HEK293 (cell line): ENCODE results near the gene PLAAT4.

Experiments used
- CTCF ChIA-PET: fragments of 350-600 bp; formaldehyde crosslinking; extraction: SDS; loops from one replicate; lab custom pipeline; 2021; ENCODE audit warnings: antibody characterized with exemption; lab: Yijun Ruan, JAX
- POLR2A ChIA-PET: fragments of 300-600 bp; formaldehyde crosslinking; extraction: SDS; loops from one replicate; lab custom pipeline; 2020; ENCODE audit warnings: antibody characterized with exemption, inconsistent platforms; lab: Yijun Ruan, JAX
- H3K27ac ChIP-seq: fragments of 200-500 bp; sonication (Bioruptor generic); 2 replicates; pipeline ENCODE4 v1.5.1; 2014; ENCODE audit warnings: low read depth, low read length, control low read depth, inconsistent platforms; ENCODE audit errors: extremely low read depth
- H3K36me3 ChIP-seq, 2 experiments: fragments of 200-500 bp in 1 of 2; sonication (Bioruptor generic) in 1 of 2; 1 replicate in 1 of 2; 2 replicates in 1 of 2; pipeline ENCODE4 v1.5.1; 2014 to 2017; ENCODE audit warnings: inconsistent platforms in 2 of 2, low read length in 2 of 2; ENCODE audit not compliant: control insufficient read depth in 2 of 2, insufficient read depth in 1 of 2
- H3K4me1 ChIP-seq: fragments of 200-500 bp; sonication (Bioruptor generic); 2 replicates; pipeline ENCODE4 v1.5.1; 2014; ENCODE audit warnings: mild to moderate bottlenecking, low read length, inconsistent platforms; ENCODE audit not compliant: control insufficient read depth, insufficient read depth
- H3K4me3 ChIP-seq: 2 replicates; pipeline ENCODE4 v1.5.1; 2011; ENCODE audit warnings: low read depth, mild to moderate bottlenecking, control low read depth, low read length, moderate library complexity
- H3K9me3 ChIP-seq: fragments of 200-500 bp; sonication (Bioruptor generic); 2 replicates; pipeline ENCODE4 v1.5.1; 2014; ENCODE audit warnings: low read depth, low read length, inconsistent platforms; ENCODE audit not compliant: control insufficient read depth, insufficient read depth
- EGR2 ChIP-seq: fragments of 450-650 bp; formaldehyde crosslinking; IDR thresholded peaks from 2 replicates; pipeline ENCODE4 v1.5.1; 2016; ENCODE audit warnings: low read depth, missing biosample characterization, missing genetic modification characterization
- GFI1B ChIP-seq: fragments of 450-650 bp; formaldehyde crosslinking; IDR thresholded peaks from 2 replicates; pipeline ENCODE4 v1.5.1; 2016; ENCODE audit warnings: missing biosample characterization, missing genetic modification characterization
- HOXC10 ChIP-seq: sonication (generic); formaldehyde crosslinking; IDR thresholded peaks from 2 replicates; pipeline ENCODE4 v1.8.1; 2023; ENCODE audit warnings: mild to moderate bottlenecking, missing genetic modification reagents
- KLF10 ChIP-seq: fragments of 450-650 bp; IDR thresholded peaks from 2 replicates; pipeline ENCODE4 v1.5.1; 2018; ENCODE audit warnings: missing biosample characterization, mild to moderate bottlenecking, missing genetic modification characterization
- KLF7 ChIP-seq: fragments of 450-650 bp; formaldehyde crosslinking; IDR thresholded peaks from 2 replicates; pipeline ENCODE4 v1.5.1; 2016; ENCODE audit warnings: missing biosample characterization, missing genetic modification characterization, borderline replicate concordance
- KLF8 ChIP-seq: fragments of 450-650 bp; formaldehyde crosslinking; IDR thresholded peaks from 2 replicates; pipeline ENCODE4 v1.5.1; 2016; ENCODE audit warnings: missing biosample characterization, missing genetic modification characterization
- MZF1 ChIP-seq: fragments of 450-650 bp; formaldehyde crosslinking; IDR thresholded peaks from 2 replicates; pipeline ENCODE4 v1.5.1; 2017; ENCODE audit warnings: missing biosample characterization, missing genetic modification characterization, borderline replicate concordance
- PRDM1 ChIP-seq: fragments of 450-650 bp; formaldehyde crosslinking; IDR thresholded peaks from 2 replicates; pipeline ENCODE4; 2016; ENCODE audit warnings: missing biosample characterization, missing genetic modification characterization
- SP2 ChIP-seq: fragments of 450-650 bp; formaldehyde crosslinking; IDR thresholded peaks from 2 replicates; pipeline ENCODE4 v1.5.1; 2016; ENCODE audit warnings: missing biosample characterization, missing genetic modification characterization
- SP7 ChIP-seq: fragments of 450-650 bp; formaldehyde crosslinking; IDR thresholded peaks from 2 replicates; pipeline ENCODE4 v1.5.1; 2016; ENCODE audit warnings: missing biosample characterization, missing genetic modification characterization
- ZBTB20 ChIP-seq: fragments of 450-650 bp; formaldehyde crosslinking; IDR thresholded peaks from 2 replicates; pipeline ENCODE4 v1.5.1; 2016; ENCODE audit warnings: missing biosample characterization, missing genetic modification characterization
- ZBTB7A ChIP-seq: fragments of 450-650 bp; formaldehyde crosslinking; IDR thresholded peaks from 2 replicates; pipeline ENCODE4 v1.5.1; 2016; ENCODE audit warnings: low read depth, missing biosample characterization, missing genetic modification characterization
- ZNF19 ChIP-seq: fragments of 450-650 bp; formaldehyde crosslinking; IDR thresholded peaks from 2 replicates; pipeline ENCODE4; 2016; ENCODE audit warnings: missing biosample characterization, missing genetic modification characterization, low read depth
- ZNF211 ChIP-seq: fragments of 450-650 bp; formaldehyde crosslinking; IDR thresholded peaks from 2 replicates; pipeline ENCODE4 v1.5.1; 2016; ENCODE audit warnings: low read depth, missing biosample characterization, missing genetic modification characterization
- ZNF391 ChIP-seq: fragments of 450-650 bp; formaldehyde crosslinking; IDR thresholded peaks from 2 replicates; pipeline ENCODE4 v1.5.1; 2016; ENCODE audit warnings: low read depth, missing biosample characterization, missing genetic modification characterization, borderline replicate concordance
- ZNF416 ChIP-seq: fragments of 450-650 bp; formaldehyde crosslinking; IDR thresholded peaks from 2 replicates; pipeline ENCODE4 v1.5.1; 2016; ENCODE audit warnings: missing biosample characterization, missing genetic modification characterization
- ZNF521 ChIP-seq: fragments of 450-650 bp; formaldehyde crosslinking; IDR thresholded peaks from 2 replicates; pipeline ENCODE4 v1.5.1; 2017; ENCODE audit warnings: missing biosample characterization, mild to moderate bottlenecking, missing genetic modification characterization
- ZNF585B ChIP-seq: fragments of 450-650 bp; formaldehyde crosslinking; IDR thresholded peaks from 2 replicates; pipeline ENCODE4 v1.5.1; 2016; ENCODE audit warnings: missing biosample characterization, missing genetic modification characterization
- ZNF747 ChIP-seq: fragments of 450-650 bp; formaldehyde crosslinking; IDR thresholded peaks from 2 replicates; pipeline ENCODE4 v1.5.1; 2016; ENCODE audit warnings: missing biosample characterization, missing genetic modification characterization
- TF ChIP-seq, protein P1 (sequence below): fragments of 450-650 bp; formaldehyde crosslinking; IDR thresholded peaks from 2 replicates; pipeline ENCODE4 v1.5.1; 2017; ENCODE audit warnings: missing biosample characterization, missing genetic modification characterization
- TF ChIP-seq, protein P2 (sequence below): fragments of 450-650 bp; formaldehyde crosslinking; IDR thresholded peaks from 2 replicates; pipeline ENCODE4 v1.5.1; 2016; ENCODE audit warnings: missing biosample characterization, missing genetic modification characterization, low read depth
- TF ChIP-seq, protein P3 (sequence below): sonication (generic); formaldehyde crosslinking; IDR thresholded peaks from 2 replicates; pipeline ENCODE4 v1.8.1; 2022; ENCODE audit warnings: mild to moderate bottlenecking, moderate library complexity, missing genetic modification reagents
- TF ChIP-seq, protein P4 (sequence below): fragments of 450-650 bp; formaldehyde crosslinking; IDR thresholded peaks from 2 replicates; pipeline ENCODE4 v1.5.1; 2016; ENCODE audit warnings: missing biosample characterization, missing genetic modification characterization
- TF ChIP-seq, protein P5 (sequence below): fragments of 450-650 bp; formaldehyde crosslinking; IDR thresholded peaks from 2 replicates; pipeline ENCODE4 v1.5.1; 2016; ENCODE audit warnings: missing biosample characterization, missing genetic modification characterization
- TF ChIP-seq, protein P6 (sequence below): fragments of 450-650 bp; formaldehyde crosslinking; IDR thresholded peaks from 2 replicates; pipeline ENCODE4 v1.5.1; 2016; ENCODE audit warnings: missing biosample characterization, missing genetic modification characterization

PLAAT4 gene

DNA sequence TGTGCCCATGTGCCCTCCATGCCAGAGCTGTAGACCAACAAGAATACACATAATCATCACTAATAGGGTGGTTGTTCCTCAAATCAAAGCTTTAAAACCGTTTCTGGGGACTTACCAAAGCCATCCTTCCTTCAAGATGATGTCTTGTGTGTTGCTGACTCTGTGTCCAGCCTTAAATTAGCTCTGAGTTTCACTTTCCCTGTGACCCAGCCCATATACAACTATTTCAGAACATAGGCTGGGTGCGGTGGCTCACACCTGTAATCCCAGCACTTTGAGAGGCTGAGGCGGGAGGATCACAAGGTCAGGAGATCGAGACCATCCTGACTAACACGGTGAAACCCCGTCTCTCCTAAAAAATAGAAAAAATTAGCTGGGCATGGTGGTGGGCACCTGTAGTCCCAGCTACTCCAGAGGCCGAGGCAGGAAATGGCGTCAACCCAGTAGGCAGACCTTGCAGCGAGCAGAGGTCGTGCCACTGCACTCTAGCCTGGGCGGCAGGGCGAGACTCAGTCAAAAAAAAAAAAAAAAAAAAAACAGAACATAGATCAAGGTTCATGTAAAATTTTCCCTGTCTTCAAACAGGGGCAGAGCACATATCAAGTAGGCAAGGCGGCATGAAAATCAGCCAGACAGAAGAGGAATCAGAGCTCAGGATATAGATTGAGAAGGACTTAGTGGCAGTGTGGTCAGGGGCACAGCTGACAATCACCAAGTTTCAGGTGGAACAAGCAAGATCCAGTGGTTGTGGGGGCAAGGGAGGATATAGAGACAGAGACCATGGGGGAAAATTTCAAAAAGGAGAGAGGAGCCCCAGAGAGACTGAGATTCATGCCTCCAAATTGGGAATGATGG lies 26.8 kb downstream of the PLAAT4 start, which contains the start of gene PLAAT2:
Gene PLAAT2 (minus strand): TSS at position 179 of the 855 bp plus-strand sequence. CDS start 55 bp downstream, at position 124.
- no peak within 1 kb of the TSS for H3K4me3 ChIP-seq
- H3K4me1 ChIP-seq, result no peaks in the 10 kb centered on the region
- no peaks in the 10 kb centered on the region for H3K9me3 ChIP-seq
- no peak within 1 kb of the TSS for H3K27ac ChIP-seq
- CTCF ChIA-PET, result interaction anchor here (0.5 to 0.6 kb wide), 2 partner anchors 76 to 85 kb away, joined by 3 read pairs; no protein-coding TSS in a partner anchor
- TF ChIP-seq, protein P1, sequence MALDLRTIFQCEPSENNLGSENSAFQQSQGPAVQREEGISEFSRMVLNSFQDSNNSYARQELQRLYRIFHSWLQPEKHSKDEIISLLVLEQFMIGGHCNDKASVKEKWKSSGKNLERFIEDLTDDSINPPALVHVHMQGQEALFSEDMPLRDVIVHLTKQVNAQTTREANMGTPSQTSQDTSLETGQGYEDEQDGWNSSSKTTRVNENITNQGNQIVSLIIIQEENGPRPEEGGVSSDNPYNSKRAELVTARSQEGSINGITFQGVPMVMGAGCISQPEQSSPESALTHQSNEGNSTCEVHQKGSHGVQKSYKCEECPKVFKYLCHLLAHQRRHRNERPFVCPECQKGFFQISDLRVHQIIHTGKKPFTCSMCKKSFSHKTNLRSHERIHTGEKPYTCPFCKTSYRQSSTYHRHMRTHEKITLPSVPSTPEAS (tag by site-specific recombination), result no peak
- TF ChIP-seq, protein P2, sequence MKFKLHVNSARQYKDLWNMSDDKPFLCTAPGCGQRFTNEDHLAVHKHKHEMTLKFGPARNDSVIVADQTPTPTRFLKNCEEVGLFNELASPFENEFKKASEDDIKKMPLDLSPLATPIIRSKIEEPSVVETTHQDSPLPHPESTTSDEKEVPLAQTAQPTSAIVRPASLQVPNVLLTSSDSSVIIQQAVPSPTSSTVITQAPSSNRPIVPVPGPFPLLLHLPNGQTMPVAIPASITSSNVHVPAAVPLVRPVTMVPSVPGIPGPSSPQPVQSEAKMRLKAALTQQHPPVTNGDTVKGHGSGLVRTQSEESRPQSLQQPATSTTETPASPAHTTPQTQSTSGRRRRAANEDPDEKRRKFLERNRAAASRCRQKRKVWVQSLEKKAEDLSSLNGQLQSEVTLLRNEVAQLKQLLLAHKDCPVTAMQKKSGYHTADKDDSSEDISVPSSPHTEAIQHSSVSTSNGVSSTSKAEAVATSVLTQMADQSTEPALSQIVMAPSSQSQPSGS (tag by site-specific recombination), result no peak
- no peak for TF ChIP-seq ZNF19
- no peak for TF ChIP-seq ZNF585B (tag by site-specific recombination)
- no peak for TF ChIP-seq SP2 (tag by site-specific recombination)
- TF ChIP-seq PRDM1 (tag by site-specific recombination), result no peak
- no peak for TF ChIP-seq ZBTB20
- no peak for TF ChIP-seq EGR2 (tag by site-specific recombination)
- no peak for TF ChIP-seq ZBTB7A (tag by site-specific recombination)
- TF ChIP-seq, protein P3, sequence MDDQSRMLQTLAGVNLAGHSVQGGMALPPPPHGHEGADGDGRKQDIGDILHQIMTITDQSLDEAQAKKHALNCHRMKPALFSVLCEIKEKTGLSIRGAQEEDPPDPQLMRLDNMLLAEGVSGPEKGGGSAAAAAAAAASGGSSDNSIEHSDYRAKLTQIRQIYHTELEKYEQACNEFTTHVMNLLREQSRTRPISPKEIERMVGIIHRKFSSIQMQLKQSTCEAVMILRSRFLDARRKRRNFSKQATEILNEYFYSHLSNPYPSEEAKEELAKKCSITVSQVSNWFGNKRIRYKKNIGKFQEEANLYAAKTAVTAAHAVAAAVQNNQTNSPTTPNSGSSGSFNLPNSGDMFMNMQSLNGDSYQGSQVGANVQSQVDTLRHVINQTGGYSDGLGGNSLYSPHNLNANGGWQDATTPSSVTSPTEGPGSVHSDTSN (CRISPR knock-in tag), result no peak
- no peak for TF ChIP-seq GFI1B (tag by site-specific recombination)
- TF ChIP-seq KLF8, result no peak
- TF ChIP-seq KLF10 (tag by site-specific recombination), result no peak
- TF ChIP-seq ZNF391, result no peak
- TF ChIP-seq, all 188 proteins: peak for 0
- POLR2A ChIA-PET, result interaction anchor here (0.5 kb wide), 1 partner anchor 265 kb away, joined by 4 read pairs; no protein-coding TSS in a partner anchor
- no peaks in the 10 kb centered on the region for H3K36me3 ChIP-seq

DNA sequence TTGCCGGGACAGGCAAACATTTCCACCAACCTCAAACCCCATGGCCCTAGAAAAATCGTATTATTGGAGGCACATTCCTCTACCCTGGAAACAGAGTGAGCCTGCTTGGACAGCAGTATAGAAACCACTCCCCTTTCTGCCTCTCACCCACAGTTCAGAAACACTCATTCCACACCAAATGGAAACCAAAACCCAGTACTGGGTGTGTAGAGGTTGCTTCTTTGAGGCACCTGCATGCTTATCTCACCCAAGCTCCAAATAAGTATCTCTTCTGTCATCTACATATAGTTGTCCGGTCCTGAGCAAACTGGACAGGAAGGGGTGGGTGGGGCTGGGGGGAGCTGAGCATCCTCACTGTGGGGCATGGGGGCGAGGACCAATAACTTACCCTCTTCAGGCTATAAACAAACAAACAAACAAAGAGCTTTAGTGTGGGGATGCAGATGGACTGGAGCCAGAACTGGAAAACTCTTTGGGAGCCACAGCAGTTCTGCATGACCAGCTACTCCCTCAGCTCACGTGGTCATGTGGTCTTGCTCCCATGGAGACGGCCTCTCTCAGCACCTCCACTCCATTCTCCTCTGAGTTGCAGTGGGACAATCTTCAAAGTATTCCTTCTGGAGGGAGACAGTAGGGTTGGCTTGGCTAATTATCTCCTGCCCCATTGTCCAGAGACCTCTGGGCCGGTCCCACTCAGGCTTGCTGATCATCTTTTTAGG lies 27.6 kb downstream of the PLAAT4 start:
- Histone ChIP-seq H3K4me1 (no peaks in the 10 kb centered on the region), H3K27ac (no peak overlapping the region), H3K36me3 (no peaks in the 10 kb centered on the region), H3K9me3 (no peaks in the 10 kb centered on the region), H3K4me3 (no peak overlapping the region)
- POLR2A ChIA-PET, result no interaction called here
- CTCF ChIA-PET, result no interaction called here
- TF ChIP-seq KLF7 (tag by site-specific recombination) (no peak), ZNF585B (tag by site-specific recombination) (no peak), HOXC10 (CRISPR knock-in tag) (no peak), ZNF747 (no peak), SP7 (tag by site-specific recombination) (no peak), ZNF521 (no peak), ZNF416 (tag by site-specific recombination) (no peak), MZF1 (tag by site-specific recombination) (no peak), ZNF211 (tag by site-specific recombination) (no peak)
- TF ChIP-seq, protein P4, sequence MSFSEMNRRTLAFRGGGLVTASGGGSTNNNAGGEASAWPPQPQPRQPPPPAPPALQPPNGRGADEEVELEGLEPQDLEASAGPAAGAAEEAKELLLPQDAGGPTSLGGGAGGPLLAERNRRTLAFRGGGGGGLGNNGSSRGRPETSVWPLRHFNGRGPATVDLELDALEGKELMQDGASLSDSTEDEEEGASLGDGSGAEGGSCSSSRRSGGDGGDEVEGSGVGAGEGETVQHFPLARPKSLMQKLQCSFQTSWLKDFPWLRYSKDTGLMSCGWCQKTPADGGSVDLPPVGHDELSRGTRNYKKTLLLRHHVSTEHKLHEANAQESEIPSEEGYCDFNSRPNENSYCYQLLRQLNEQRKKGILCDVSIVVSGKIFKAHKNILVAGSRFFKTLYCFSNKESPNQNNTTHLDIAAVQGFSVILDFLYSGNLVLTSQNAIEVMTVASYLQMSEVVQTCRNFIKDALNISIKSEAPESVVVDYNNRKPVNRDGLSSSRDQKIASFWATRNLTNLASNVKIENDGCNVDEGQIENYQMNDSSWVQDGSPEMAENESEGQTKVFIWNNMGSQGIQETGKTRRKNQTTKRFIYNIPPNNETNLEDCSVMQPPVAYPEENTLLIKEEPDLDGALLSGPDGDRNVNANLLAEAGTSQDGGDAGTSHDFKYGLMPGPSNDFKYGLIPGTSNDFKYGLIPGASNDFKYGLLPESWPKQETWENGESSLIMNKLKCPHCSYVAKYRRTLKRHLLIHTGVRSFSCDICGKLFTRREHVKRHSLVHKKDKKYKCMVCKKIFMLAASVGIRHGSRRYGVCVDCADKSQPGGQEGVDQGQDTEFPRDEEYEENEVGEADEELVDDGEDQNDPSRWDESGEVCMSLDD (tag by site-specific recombination), result no peak
- TF ChIP-seq, protein P5, sequence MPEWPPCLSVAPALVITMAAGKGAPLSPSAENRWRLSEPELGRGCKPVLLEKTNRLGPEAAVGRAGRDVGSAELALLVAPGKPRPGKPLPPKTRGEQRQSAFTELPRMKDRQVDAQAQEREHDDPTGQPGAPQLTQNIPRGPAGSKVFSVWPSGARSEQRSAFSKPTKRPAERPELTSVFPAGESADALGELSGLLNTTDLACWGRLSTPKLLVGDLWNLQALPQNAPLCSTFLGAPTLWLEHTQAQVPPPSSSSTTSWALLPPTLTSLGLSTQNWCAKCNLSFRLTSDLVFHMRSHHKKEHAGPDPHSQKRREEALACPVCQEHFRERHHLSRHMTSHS (tag by site-specific recombination), result no peak
- TF ChIP-seq, protein P6, sequence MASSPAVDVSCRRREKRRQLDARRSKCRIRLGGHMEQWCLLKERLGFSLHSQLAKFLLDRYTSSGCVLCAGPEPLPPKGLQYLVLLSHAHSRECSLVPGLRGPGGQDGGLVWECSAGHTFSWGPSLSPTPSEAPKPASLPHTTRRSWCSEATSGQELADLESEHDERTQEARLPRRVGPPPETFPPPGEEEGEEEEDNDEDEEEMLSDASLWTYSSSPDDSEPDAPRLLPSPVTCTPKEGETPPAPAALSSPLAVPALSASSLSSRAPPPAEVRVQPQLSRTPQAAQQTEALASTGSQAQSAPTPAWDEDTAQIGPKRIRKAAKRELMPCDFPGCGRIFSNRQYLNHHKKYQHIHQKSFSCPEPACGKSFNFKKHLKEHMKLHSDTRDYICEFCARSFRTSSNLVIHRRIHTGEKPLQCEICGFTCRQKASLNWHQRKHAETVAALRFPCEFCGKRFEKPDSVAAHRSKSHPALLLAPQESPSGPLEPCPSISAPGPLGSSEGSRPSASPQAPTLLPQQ (tag by site-specific recombination), result no peak
